Measurements from ENCODE around the gene HPCAL1. TPM values are rescaled to one million over a fixed set of nuclear protein-coding genes. Genes with fewer than 3 reads are reported as not detected.

The HPCAL1 gene
- polyA plus RNA-seq, 3 donors, result 82.1 to 99.5 (median 98.0) TPM

- peaks cover 98% of the 10 kb centered on the region for H3K79me2 ChIP-seq (ENCODE audit: insufficient read depth, low read length)
- H3K27me3 Mint-ChIP-seq (ENCODE audit: low read depth in 3 of 3), result no peaks in the 10 kb centered on the region
- peaks cover 4% of the 10 kb centered on the region for H3K4me1 Mint-ChIP-seq
- H3K4me2 ChIP-seq (replicated peaks; ENCODE audit: extremely low read depth, low read length, poor library complexity, severe bottlenecking), result no peak overlapping the region
- H2AFZ ChIP-seq (ENCODE audit: insufficient read depth, low read depth, low read length, poor library complexity, severe bottlenecking), result no peak overlapping the region
- peaks cover 100% of the 10 kb centered on the region for H4K20me1 ChIP-seq (ENCODE audit: insufficient read depth, low read length)
- intact Hi-C loops (cut with micrococcal nuclease), result no loop called here
- no peak overlapping the region for H3K4me3 Mint-ChIP-seq
- no peaks in the 10 kb centered on the region for H3K9me3 Mint-ChIP-seq
- WGBS (ENCODE audit: insufficient coverage), result 87% methylated on average over 12 of the region's 16 CpGs
- peak overlapping the region in 1 of 7 donors; percentile 16 for H3K27ac Mint-ChIP-seq
- no peak overlapping the region for H3K4me3 ChIP-seq (replicated peaks in 1 of 3; ENCODE audit: low read depth in 2 of 3, low read length in 3 of 3)
- peaks cover 10 to 27% of the 10 kb centered on the region in 2 donors for H3K36me3 ChIP-seq (replicated peaks in 1 of 2; ENCODE audit: control insufficient read depth in 1 of 2, insufficient read depth in 2 of 2, low read length in 2 of 2)
- H3K9ac ChIP-seq (ENCODE audit: insufficient read depth, low read length, poor library complexity, severe bottlenecking), result no peak overlapping the region
- DNase-seq, result no peak
- no peaks in the 10 kb centered on the region for H3K4me1 ChIP-seq (ENCODE audit: control insufficient read depth in 1 of 2, insufficient read depth in 2 of 2, low read length in 2 of 2)
- peaks cover 12 to 19% of the 10 kb centered on the region in 2 donors for H3K36me3 Mint-ChIP-seq
- H3K27ac ChIP-seq (ENCODE audit: low read depth in 1 of 2, low read length in 2 of 2), result no peak overlapping the region
- H3K27me3 ChIP-seq (ENCODE audit: control insufficient read depth in 2 of 2, insufficient read depth in 2 of 2, low read length in 2 of 2), result no peaks in the 10 kb centered on the region
- H3K9me3 ChIP-seq (replicated peaks in 1 of 2; ENCODE audit: control insufficient read depth in 1 of 2, insufficient read depth in 1 of 2, low read length in 2 of 2), result no peaks in the 10 kb centered on the region
- no peak for TF ChIP-seq CTCF (IDR thresholded peaks at IDR 0.05)
Measured at GRCh38 chr2:10367472-10368439, 65.1 kb downstream of the HPCAL1 start.

- Histone ChIP-seq H3K4me1 (ENCODE audit: control insufficient read depth in 1 of 2, insufficient read depth in 2 of 2, low read length in 2 of 2) (no peaks in the 10 kb centered on the region), H3K4me2 (replicated peaks; ENCODE audit: extremely low read depth, low read length, poor library complexity, severe bottlenecking) (no peak overlapping the region), H4K20me1 (ENCODE audit: insufficient read depth, low read length) (peaks cover 100% of the 10 kb centered on the region), H3K4me3 (replicated peaks in 1 of 3; ENCODE audit: low read depth in 2 of 3, low read length in 3 of 3) (no peak overlapping the region), H3K27me3 (ENCODE audit: control insufficient read depth in 2 of 2, insufficient read depth in 2 of 2, low read length in 2 of 2) (no peaks in the 10 kb centered on the region), H3K9me3 (replicated peaks in 1 of 2; ENCODE audit: control insufficient read depth in 1 of 2, insufficient read depth in 1 of 2, low read length in 2 of 2) (no peaks in the 10 kb centered on the region), H3K9ac (ENCODE audit: insufficient read depth, low read length, poor library complexity, severe bottlenecking) (no peak overlapping the region), H3K79me2 (ENCODE audit: insufficient read depth, low read length) (peaks cover 95% of the 10 kb centered on the region), H2AFZ (ENCODE audit: insufficient read depth, low read depth, low read length, poor library complexity, severe bottlenecking) (no peak overlapping the region), H3K36me3 (replicated peaks in 1 of 2; ENCODE audit: control insufficient read depth in 1 of 2, insufficient read depth in 2 of 2, low read length in 2 of 2) (peaks cover 9 to 31% of the 10 kb centered on the region in 2 donors), H3K27ac (ENCODE audit: low read depth in 1 of 2, low read length in 2 of 2) (no peak overlapping the region)
- Mint-ChIP-seq H3K27me3 (ENCODE audit: low read depth in 3 of 3) (no peaks in the 10 kb centered on the region), H3K4me3 (no peak overlapping the region), H3K36me3 (peaks cover 21 to 26% of the 10 kb centered on the region in 2 donors), H3K4me1 (peaks cover 4% of the 10 kb centered on the region), H3K9me3 (no peaks in the 10 kb centered on the region), H3K27ac (no peak overlapping the region)
- no peak for TF ChIP-seq CTCF (IDR thresholded peaks at IDR 0.05)
- intact Hi-C loops (cut with micrococcal nuclease), result no loop called here
- DNase-seq, result no peak
- WGBS (ENCODE audit: insufficient coverage), result 97% methylated on average over 14 of the region's 24 CpGs
Measured at GRCh38 chr2:10368491-10369231, 66.0 kb downstream of the HPCAL1 start.
